ENCODE data around the gene FHOD1. TPM values are rescaled to one million over a fixed set of nuclear protein-coding genes. Genes with fewer than 3 reads are reported as not detected.

Gene FHOD1
- polyA plus RNA-seq, 4 donors = 37.6 to 51.7 (median 40.2) TPM

DNA sequence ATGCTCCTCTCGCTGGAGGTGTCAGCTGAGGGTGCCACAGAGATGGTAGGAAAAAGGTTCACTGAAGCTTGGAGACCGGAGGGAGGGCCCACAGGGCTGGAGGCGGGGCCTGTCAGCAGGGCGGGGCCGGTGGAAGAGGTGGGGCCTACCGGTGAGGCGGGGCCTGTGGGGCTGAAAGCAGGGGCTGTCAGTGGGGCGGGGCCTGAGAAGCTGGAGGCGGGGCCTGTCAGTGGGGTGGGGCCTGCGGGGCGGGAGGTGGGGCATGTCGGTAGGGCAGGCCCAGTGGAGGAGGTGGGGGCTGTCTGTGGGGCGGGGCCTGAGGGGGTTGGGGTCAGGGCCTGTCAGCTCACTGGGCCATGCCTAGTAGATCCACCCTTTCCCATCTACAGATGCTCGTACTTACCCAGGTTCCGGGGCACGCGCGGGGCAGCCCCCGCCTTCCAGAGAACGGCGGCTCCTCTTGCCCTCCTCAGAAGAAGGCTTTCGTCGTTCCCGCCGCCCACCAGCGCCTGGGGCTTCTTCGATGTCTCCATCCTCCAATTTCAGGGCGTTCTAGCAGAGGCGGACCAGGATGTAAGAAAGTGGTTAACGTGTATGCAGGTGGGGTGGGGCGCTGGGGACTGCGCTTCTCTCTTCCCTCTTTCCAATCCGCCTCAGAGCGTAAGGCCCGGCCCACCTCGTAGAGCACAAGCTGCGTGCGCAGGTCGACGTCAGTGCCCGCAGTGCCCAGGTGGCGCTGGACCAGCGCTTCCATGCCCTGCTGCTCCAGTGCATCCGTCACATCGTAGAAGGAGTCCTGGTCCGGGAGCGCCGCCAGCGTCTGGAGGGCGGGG is 10.5 kb downstream of the FHOD1 start:
- DNase-seq (ENCODE audit: low read depth in 4 of 4, low spot score in 3 of 4) = no peak

DNA sequence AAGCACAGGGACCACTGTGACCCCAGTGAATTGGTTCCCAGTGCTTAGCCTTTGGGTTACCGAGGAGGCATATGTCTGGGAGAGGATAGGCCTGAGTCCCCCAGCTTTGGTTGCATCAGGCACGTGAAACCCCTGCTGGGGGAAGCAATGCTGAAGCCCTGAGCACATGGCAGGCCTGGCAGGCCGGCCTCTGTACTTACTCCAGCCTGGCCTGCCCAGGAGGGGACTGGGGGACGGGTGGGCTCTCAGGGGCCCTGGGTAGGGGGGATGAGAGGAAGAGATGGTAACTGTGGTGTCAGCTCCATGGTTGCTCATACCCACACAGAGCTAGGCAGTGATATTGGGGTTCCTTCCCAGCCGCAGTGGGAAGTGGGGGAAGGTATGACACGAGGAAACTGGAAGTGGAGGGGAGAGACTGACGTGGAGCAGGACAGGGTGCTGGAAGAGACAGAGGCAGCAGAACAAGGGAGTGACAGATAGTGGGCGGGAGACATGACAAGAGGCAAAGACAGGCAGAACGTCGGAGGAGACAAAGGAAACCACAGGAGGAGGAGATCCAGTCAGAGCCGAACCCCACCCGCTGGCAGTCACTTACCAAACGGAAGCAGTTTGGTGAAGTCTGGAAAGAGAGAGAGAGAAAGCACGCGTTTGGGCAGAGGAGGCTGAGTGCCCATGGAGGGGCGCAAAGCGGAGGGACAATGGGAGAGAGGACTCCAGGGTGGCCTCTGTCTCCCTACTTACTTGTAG is 11.3 kb downstream of the FHOD1 start:
- DNase-seq (ENCODE audit: low read depth in 4 of 4, low spot score in 3 of 4) = no peak

- DNase-seq (ENCODE audit: low read depth in 4 of 4, low spot score in 3 of 4) = no peak
Observed at GRCh38 chr16:67234180-67234597, 13.1 kb downstream of the FHOD1 start.

DNA sequence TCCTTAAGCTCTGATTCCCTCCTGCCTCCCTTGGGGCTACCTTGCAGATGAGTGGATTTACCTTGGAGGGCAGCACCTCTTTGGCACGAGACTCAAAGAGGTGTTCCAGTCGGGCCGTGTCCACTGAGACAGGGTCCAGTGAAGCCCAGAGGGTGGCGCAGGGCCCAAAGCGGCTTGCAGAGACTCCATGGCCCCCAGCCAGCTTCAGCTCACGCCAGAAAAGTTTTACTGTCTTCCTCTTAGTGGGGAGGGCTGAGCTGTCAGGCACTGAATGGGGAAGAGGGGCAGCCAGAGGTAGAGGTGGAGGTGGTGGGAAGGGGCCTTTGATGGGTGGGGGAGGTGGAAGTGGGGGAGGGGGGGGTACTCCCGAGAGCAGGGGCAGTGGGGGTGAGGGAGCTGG is 13.7 kb downstream of the FHOD1 start:
- no peak for DNase-seq (ENCODE audit: low read depth in 4 of 4, low spot score in 3 of 4)

DNA sequence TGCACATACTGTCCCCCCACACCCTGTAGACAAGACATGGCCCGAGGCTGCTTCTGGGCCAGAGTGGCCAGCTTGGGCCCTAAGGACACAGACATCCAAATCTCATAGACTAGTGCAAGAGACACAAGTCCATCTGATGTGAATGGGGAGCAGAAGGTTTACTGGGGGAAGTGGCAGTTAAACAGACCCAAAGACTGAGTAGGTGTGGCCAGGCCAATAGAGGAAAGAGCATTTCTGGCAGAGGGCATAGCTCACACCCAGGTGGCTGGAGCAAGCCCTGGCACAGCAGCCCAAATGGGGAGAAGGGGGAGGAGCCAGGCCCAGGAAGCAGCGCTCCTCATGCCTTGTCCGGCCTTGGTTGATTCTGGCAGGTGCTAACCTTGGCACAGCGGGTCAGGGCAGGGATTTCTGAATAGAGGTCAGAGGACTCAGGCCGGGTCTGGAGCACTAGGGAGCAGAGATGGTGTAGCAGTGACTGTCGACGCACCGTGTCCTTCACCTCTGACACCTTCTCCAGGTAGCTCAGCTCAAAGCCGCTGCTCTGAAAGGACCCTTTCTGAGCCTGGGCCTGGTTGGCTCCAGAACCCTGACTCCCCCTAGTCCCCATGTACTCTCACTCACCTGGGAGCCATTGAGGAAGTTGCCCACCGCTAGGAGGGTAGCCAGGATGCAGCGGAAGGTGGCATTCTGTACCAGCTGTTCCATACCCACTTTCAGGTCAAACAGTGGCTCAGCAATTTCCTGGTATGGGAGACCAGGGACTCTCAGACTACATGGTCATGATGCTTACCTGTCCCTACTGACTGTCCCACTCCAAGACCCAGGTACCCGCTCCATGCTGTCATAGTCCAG is 16.2 kb downstream of the FHOD1 start:
- DNase-seq (ENCODE audit: low read depth in 4 of 4, low spot score in 3 of 4) = no peak

DNA sequence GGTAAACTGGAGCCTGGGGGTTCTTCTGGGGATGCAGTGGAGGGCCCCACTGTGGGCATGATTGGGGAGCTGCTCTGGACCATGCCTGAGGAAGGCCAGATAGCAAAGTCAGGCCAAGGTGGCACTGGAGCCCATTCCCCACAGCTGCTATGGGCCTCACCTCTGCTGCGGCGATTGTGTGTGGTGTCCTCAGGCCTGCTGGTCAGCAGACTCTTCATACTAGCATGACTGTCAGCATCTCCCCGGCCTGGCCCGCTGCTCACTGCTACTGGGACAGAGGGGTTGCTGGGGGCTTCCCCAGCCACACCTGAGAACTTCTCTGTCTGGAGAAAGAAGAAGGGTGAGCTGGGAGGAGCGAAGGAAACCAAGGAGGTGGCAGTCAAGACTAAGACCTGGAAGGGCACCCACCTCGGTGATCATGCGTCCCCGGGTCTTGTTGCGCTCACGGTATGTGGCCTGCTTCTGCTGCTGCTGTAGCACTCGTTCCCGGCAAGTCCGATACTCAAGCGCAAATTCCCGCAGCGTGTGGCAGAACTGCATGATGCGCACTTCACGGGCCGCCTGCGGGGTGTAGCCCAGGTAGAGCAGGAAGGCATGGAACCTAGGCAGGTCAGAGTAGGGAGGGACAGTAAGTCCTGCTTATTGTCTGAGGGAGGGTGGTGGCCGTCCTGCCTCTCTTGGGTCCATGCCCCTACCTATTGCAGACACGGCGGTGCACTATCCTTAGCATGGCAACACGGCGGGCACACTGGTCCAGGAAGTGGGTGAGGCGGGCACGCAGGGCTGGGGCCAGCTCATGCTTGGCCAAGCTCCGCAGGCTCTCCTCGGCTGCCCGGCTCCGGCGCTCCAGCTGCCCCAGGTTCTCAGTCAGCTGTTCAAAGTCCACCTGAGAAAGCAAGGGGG is 17.1 kb downstream of the FHOD1 start:
- no peak for DNase-seq (ENCODE audit: low read depth in 4 of 4, low spot score in 3 of 4)

DNA sequence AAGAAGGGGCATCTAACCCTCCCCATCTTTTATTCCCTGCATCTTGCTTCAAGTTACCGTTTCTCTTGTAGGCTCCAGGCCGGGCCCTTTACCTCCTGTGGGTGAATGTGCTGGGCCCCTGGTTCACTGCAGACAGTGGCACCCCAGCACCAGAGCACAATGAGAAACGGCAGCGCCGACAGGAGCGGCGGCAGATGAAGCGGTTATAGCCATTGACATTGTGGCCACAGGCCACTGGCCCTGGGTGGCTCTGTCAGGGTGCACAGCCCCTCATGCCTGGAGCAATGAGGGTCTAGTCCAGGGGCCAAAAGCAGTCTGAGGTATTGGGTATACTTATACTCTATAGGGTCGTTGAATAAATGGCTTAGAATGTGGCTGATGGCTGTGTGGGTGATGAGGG is 18.4 kb downstream of the FHOD1 start:
- no peak for DNase-seq (ENCODE audit: low read depth in 4 of 4, low spot score in 3 of 4)

- no peak for DNase-seq (ENCODE audit: low read depth in 4 of 4, low spot score in 3 of 4)
Observed at GRCh38 chr16:67228034-67228785, 19.1 kb downstream of the FHOD1 start.

DNA sequence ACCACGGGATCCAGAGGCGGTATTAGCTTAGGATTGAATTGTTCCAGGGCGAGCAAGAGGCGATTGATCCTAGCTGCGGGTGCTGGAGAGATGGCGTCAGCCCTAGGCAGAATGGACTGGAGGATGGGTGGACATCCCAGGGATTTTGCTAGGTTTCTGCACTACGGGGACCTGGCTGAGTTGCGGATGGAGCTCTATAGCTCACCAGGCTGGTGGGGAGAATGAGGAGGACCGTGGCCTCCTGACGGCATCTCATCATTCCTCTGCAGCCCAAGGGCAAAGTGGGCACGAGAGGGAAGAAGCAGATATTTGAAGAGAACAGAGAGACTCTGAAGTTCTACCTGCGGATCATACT is 19.7 kb downstream of the FHOD1 start:
- DNase-seq (ENCODE audit: low read depth in 4 of 4, low spot score in 3 of 4) = no peak

GRCh38 chr16:67226804-67227566 is 20.3 kb downstream of the FHOD1 start, which contains the start of gene TMEM208:
Gene TMEM208, plus strand, starts transcription at chr16:67227130. Its CDS starts 89 bp downstream, at chr16:67227219.
- peak; percentile 93 to 98 (median 96) for DNase-seq (ENCODE audit: low read depth in 4 of 4, low spot score in 3 of 4)

GRCh38 chr16:67226295-67226803 is 20.9 kb downstream of the FHOD1 start:
- DNase-seq (ENCODE audit: low read depth in 4 of 4, low spot score in 3 of 4) = no peak

GRCh38 chr16:67223992-67224391 is 23.3 kb downstream of the FHOD1 start:
- DNase-seq (ENCODE audit: low read depth in 4 of 4, low spot score in 3 of 4) = no peak

- no peak for DNase-seq (ENCODE audit: low read depth in 4 of 4, low spot score in 3 of 4)
Observed at GRCh38 chr16:67216612-67217490, 30.4 kb downstream of the FHOD1 start.

GRCh38 chr16:67215706-67216105 is 31.6 kb downstream of the FHOD1 start:
- DNase-seq (ENCODE audit: low read depth in 4 of 4, low spot score in 3 of 4) = no peak

DNA sequence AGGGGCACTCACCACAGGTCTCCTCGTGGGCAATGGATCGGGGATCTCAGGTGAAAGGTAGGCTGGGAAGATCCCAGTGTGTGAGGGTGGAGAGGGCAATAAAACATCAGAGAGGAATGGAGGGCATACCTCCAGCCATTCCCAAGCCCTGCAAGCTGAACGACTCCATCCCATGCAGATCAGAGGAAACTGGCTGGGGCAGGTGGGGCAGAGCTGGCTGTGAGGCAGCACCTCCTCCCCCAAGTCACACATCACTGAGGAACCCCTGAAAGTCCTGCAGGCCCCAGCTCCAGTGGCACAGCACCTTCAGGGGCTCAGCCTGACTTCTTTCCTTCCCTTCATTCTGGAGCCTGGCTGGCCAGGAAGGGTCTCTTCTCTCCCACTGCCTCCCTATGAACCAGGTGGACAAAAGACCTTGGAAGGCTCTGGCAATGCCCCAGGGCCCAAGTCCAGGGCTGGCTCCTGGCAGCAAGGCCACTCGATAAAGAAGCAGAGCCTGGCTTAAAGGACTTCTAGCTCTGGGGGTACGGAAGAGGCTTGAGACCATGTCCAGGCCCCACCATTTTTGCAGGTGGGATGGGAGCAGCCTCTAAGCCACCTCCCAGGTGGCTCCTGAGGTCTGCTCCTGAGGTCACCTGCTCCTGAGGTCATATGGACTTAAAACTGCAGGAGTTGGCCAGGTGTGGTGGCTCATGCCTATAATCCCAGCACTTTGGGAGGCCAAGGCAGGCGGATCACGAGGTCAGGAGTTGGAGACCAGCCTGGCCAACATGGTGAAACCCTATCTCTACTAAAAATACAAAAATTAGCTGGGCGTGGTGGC is 33.9 kb downstream of the FHOD1 start:
- no peak for DNase-seq (ENCODE audit: low read depth in 4 of 4, low spot score in 3 of 4)

- DNase-seq (ENCODE audit: low read depth in 4 of 4, low spot score in 3 of 4) = no peak
Observed at GRCh38 chr16:67212766-67213165, 34.5 kb downstream of the FHOD1 start.

Data from left renal pelvis (tissue), 4 donors.